Activated CD8-positive, alpha-beta memory T cell treated with anti-CD3 and anti-CD28 coated beads, Interleukin-2, amount 50 U/mL, for 4 hours (primary cell): Measurements from ENCODE around the gene PDCD4.

ENCODE experiments used
- DNase-seq: peaks from one replicate; pipeline ENCODE4 v3.0.0-alpha.2; 2020

PDCD4 gene

GRCh38 chr10:110842326-110842904 lies 29.3 kb upstream of the PDCD4 start:
- no peak for DNase-seq

DNA sequence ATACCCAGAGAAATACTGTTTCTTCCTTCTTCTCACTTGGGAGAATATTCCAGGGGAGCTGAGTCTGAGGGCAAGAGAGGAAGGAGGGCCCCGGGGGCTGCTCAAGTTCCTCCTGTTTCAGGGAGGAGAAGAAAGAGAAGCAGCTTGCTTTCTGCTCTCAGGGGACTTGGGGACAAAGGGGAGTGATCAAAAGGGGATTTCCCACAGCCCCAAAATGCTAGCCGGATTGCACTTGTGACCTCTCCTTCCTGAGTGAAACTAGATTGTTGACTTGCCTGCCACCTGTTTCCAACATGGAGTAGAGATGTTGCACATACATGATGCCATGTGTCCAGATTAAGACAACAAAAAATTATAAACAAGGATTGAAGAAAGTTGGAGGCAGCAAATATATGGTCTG lies 28.7 kb upstream of the PDCD4 start:
- DNase-seq = peak; percentile 35

DNA sequence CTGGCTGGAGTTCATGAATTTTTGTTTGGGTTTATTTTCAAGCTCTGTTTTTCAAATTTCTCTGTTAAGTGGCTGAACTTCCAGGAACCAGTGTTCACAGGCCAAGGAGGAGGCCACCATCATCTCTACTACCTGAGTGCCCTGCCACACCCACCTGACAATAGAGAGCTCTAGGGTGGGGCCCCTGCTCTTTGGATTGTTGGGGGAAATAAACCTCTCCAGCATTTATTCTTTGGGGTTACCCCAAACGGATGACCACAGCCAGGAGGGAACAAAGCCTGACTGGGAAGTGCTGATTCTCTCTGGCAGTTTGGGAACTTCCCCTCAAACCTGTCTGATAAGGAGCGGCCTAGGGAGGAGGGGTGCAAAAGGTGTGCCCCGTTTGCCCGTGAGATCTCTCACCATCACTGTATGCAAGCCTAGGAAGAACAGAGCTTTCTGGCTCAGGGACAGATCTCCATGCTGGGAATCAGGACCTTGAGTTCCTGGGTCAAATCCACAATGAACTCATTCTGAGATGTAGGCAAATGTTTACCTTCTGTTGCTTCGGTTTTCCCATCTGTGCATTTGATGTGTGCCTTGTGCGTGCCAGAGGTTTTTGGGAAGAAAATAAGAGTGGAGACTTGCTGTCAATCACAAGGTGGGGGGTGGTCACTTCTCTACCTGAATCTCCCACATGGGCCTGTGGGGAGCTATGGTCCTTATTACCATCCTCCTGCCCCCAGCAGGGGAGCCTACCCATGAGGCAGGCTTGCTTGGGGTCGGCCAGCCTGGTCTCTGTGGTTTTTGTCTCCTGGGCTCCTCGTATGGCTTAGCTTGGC lies 27.7 kb upstream of the PDCD4 start:
- no peak for DNase-seq

DNA sequence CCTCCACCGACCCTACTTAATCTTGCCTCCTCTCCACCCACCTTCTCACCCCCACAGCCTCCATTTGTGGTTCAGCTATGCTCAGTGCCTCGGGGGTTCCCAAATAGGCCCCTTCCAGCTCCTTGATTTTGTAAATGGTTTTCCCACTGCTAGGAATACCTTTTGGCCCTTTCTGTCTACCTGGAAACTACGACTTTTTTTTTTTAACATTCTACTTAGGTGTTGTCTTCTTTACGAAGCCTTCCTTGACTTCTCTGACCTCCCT lies 27.2 kb upstream of the PDCD4 start:
- no peak for DNase-seq

DNA sequence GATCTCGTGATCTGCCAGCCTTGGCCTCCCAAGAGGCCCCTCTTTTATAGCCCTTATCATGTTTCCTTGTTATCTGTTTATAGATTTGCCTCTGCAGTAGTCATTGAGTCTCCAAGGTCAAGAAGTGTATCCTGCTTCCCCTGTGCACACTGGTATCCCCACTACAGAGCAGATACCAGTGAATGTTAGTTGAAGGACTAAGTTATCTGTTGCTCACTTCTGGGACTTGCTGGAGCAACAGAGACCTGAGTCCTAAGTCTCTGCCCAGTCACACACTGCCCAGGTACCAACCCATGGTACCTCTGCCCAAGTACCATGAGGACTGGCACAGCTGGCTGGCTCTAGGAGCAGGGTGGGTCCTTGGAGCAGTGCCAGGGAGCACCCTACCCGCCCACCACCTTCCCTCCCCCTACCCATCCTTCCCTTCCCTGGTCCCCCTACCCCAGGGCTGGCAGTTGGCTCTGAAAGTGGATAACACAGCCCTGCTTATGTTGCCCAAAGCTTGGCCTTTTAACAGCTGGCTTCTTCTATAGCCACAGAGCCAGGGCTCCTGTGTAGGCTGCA lies 26.5 kb upstream of the PDCD4 start:
- DNase-seq = no peak

DNA sequence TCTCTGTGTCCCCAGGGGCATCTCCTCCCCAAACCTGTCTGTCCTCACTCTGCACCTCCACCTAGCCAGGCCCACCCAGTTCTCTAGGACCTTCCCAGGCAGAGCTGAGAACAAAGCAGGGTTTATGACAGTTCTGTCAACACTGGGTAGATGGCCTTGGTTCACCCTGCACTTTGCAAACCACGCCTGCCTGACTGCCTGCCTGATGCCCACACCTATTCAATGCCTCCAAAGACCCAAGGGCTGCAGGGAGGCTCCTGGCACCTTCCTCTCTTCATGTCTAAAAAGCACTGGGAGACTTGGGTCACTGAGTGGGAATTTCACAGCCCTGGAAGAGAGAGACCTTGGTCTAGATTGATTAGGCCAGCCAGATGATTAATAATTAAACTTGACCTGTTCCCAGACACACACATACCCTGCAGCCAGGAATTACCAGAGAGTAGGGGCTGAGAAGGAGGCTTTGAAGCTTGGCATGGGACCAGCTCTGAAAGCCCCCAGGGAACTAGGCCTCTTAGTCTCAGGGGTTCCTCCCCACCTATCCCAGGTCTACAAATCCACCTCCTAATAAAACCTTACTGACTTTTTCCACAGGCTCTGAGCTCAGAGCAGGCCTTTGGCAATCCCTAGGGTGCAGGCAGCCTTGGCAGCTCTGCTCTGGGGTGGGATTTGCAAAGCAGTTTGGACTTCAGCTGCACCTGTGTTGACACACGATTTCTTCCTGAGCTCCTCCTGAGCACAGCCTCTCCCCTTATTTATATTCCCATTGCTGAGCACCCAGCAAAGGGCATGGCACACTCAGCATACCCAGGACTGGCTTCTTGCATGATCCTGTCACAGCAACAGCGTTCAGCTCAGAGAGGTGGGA lies 25.7 kb upstream of the PDCD4 start:
- DNase-seq = no peak

GRCh38 chr10:110847374-110847773 lies 24.4 kb upstream of the PDCD4 start:
- DNase-seq = no peak

DNA sequence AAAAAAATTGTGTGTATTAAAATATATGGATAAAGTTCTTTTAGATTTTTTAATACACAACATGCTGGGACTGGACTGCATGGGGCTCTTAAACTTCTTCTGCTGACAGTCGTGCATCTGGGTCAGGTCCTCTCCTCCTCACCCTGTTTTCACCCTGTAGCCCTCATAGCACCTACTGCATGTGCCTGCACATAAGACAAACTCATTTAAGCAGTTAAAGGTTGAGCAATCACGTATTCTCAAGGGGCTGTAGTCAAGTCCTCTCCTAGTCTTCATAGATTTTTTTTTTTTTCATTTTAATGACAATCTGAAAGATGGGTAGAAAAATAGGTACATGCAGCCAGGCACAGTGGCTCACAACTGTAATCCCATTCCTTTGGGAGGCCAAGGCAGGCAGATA lies 23.6 kb upstream of the PDCD4 start:
- DNase-seq = no peak

DNA sequence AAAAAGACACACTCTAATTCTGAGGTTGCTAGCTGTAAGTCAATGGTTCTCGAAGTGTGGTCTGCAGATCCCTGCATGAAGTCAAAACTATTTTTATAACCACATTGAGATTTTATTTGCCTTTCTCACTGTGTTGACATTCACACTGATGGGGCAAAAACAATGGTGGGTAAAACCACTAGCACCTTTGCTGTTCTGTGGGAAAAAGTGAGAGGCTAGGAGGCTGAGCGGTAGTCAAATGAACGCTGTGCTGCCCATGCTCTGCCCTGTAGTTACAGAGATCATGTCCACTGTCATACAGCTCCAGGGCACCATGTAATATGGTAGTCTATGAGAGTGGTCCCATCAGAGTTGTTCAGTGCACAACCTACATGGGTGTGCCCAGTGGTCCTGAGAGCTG lies 21.6 kb upstream of the PDCD4 start:
- no peak for DNase-seq

GRCh38 chr10:110851020-110851612 lies 20.6 kb upstream of the PDCD4 start:
- peak; percentile 47 for DNase-seq

DNA sequence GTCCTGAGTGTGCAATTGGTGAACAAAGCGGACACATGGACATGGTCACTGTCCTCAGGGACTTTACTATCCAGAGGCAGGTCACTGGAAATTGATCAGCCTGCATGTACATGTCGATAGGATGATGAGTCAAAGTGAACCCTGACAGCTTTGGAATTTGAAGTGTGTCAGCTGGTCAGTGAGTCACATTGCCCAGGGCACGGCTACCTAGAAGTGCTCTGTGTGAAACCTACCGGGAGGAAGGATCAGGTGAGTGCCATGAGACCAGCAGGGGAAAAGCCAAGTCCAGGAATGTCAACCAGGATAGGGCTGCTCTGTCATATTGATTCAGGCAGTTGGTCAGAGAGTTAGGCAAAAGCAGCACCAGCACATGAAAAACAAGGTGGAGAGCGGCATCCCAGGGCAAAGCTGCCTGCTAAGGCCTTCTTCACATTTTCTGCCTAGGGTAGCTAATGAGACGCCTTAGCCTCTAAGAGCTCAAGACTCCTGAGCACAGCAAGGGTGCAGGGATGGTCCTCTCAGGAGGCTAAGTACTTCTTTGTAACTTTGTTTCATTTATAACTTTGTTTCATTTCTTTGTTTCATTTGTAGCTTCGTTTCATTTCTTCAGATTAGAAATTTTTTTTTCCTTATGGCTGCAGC lies 19.4 kb upstream of the PDCD4 start:
- no peak for DNase-seq

DNA sequence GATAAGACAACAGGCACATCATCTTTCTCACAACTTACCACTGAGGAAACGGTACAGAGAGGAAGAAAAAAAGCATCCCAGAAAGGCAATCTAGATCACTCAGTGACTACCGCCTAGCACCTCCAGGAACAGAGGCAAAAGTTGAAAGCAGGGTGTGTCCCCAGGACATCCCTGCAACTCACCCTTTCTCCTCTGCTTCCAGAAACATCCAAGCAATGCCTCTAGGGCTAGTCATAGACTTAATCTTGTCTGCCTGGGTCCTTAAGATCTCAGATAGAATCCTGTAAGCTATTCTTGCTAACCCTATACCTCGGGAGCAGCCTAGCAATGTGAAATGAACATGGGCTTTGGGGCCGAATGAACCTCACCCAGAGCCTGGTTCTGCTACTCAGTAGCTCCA lies 18.8 kb upstream of the PDCD4 start:
- DNase-seq = no peak

DNA sequence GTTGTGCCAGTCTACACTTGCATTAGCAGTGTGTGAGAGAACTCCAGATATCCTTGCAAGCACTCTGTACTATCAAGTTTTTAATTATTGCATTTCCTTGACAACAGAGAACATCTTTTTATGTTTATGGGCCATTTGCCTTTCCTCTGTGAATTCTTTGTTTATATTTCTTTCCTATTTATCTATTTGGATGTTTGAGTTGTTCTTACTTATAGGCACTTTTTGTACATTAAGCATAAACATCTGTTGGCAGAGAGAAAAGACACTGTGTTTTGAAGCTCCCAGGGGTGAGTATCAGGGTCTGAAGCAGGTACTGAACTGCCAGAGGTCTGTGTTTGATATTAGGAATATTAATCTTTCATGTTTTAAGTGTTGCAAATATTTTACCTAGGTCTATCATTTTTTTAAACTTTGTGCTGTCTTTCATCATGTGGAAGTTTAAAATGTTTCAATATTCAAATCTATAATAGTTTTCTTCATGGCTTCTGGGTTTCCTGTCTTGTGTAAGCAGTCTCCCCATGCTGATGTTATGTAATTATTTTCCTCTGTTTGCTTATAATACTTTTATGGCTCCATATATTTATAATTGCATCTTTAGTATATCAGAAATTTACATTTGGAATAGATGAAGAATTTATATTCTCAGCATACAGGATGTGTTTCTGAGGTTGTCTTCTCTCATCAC lies 17.7 kb upstream of the PDCD4 start:
- DNase-seq = no peak

DNA sequence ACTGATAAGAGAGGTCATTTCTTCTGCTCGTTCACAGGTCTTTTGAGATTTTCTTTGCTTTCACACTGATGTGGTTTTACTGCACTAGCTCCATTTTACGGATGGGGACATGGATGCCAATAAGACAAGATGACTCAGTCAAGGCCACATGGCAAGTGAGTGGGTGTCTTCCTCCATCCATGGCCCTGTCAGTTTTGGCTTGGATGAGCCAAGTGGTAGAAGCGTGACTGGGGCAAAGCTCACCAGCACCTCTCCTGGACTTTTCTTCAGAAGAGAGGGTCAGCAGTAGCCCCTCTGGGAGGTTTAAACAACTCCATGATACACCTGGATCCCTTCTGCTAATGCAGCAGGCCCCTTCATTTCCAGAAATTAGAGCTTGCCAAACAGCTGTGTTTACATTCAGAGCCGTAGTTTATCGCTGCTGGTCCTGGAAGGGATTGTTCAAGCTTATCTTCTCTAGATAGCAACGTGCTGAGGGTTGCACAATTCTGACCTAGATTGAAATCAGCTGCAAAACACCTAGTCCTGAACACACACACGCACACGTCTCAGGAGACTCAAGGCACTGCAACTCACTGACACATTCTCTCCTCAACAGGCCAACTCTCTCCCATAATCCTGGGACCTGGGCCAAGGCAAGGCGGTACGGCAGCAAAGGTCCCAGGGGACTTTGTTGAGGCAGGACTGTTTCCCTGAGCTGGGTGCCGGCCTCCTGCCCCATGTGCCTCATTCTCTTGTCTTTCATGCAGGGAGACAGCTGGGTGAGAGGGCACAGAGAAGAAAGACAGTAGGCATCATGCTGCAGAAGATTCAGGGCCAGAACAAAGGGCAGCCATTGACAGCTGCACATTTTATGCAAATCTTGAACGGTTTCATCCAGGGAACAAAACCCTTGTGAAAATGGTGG lies 14.2 kb upstream of the PDCD4 start:
- no peak for DNase-seq

GRCh38 chr10:110858297-110858934 lies 13.3 kb upstream of the PDCD4 start:
- no peak for DNase-seq

GRCh38 chr10:110859206-110859972 lies 12.3 kb upstream of the PDCD4 start:
- DNase-seq = no peak

DNA sequence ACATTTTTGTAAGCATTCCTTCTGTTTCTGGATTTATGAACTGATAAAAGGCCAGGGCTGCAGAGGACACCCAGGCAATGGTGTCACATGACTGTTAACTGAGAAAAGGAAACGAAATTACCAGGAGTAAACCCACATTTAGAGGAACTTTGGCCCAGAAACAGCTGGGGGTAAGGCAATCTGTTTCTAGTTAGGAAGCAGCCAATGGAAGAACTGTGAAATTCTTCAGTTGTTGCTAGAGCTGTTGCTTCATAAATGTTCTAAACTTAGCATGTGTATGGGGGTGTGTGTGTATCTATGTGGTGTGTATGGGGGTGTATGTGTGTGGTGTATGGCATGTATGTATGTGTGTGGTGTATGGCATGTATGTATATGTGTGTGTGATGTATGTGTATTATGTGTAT lies 11.8 kb upstream of the PDCD4 start:
- DNase-seq = no peak

GRCh38 chr10:110860576-110861241 lies 11.0 kb upstream of the PDCD4 start:
- no peak for DNase-seq

GRCh38 chr10:110861476-110861875 lies 10.3 kb upstream of the PDCD4 start:
- DNase-seq = no peak
